Bronchial epithelial cell (primary cell): ENCODE results near the gene CNGA3. TPM values are rescaled to one million over a fixed set of nuclear protein-coding genes. Genes with fewer than 3 reads are reported as not detected.
"Not testable (repeated sequence)": the region's sequence is repeated elsewhere in the genome, so short reads cannot be mapped to it uniquely, and the experiment has no call there.

Source experiments
- DNase-seq: peaks from one replicate; pipeline ENCODE4 v3.0.0-alpha.2; 2010; ENCODE audit warnings: low read depth
- FAIRE-seq: peaks from 2 replicates; lab custom pipeline; 2011; peaks lifted over from hg19 to GRCh38; lab: Jason Lieb, UNC
- H3K27me3 ChIP-seq: 2 replicates; pipeline ENCODE4 v1.5.1; 2011; ENCODE audit warnings: low read length; ENCODE audit not compliant: control insufficient read depth, insufficient read depth
- H3K36me3 ChIP-seq: 2 replicates; pipeline ENCODE4 v1.5.1; 2011; ENCODE audit warnings: low read length; ENCODE audit not compliant: control insufficient read depth, insufficient read depth
- H3K4me3 ChIP-seq: 2 replicates; pipeline ENCODE4 v1.5.1; 2011; ENCODE audit warnings: mild to moderate bottlenecking, low read depth, low read length, control low read depth
- CTCF ChIP-seq: IDR thresholded peaks from 2 replicates; pipeline ENCODE4 v1.5.1; 2011; ENCODE audit warnings: mild to moderate bottlenecking, moderate library complexity, low read length, control low read depth, inconsistent platforms; ENCODE audit not compliant: insufficient read depth, severe bottlenecking
- total RNA-seq: library from RNA; depleted of rRNA; stranded (reverse); fragments of >200 nt; gene quantifications from 2 replicates; pipeline ENCODE4 v1.2.1, GENCODE V29; 2014

The CNGA3 gene
- total RNA-seq, 1 donor from 2014 or later = not detected

- Histone ChIP-seq H3K27me3 (no peaks in the 10 kb centered on the region), H3K4me3 (no peak overlapping the region), H3K36me3 (no peaks in the 10 kb centered on the region)
- DNase-seq (no peak), FAIRE-seq (no peak)
- TF ChIP-seq CTCF = no peak
Observed at GRCh38 chr2:98434492-98434891, 88.2 kb downstream of the CNGA3 start.

GRCh38 chr2:98435670-98436069 is 89.4 kb downstream of the CNGA3 start:
- peak; percentile 65 for DNase-seq
- FAIRE-seq, H3K36me3 ChIP-seq, H3K27me3 ChIP-seq, H3K4me3 ChIP-seq: not testable (repeated sequence)

GRCh38 chr2:98436734-98437133 is 90.5 kb downstream of the CNGA3 start:
- no peak for TF ChIP-seq CTCF
- FAIRE-seq (no peak), DNase-seq (no peak)
- H3K27me3 ChIP-seq = no peaks in the 10 kb centered on the region
- H3K36me3 ChIP-seq = no peaks in the 10 kb centered on the region
- no peak overlapping the region for H3K4me3 ChIP-seq

GRCh38 chr2:98438190-98439133 is 92.2 kb downstream of the CNGA3 start:
- no peak for TF ChIP-seq CTCF
- no peak overlapping the region for H3K4me3 ChIP-seq
- DNase-seq (no peak), FAIRE-seq (no peak)
- no peaks in the 10 kb centered on the region for H3K36me3 ChIP-seq
- H3K27me3 ChIP-seq = no peaks in the 10 kb centered on the region

- FAIRE-seq (no peak), DNase-seq (no peak)
Observed at GRCh38 chr2:98441706-98442450, 95.6 kb downstream of the CNGA3 start.

More at GRCh38 chr2:98441706-98442450, 95.6 kb downstream of the CNGA3 start:
- Histone ChIP-seq H3K4me3 (no peak overlapping the region), H3K27me3 (no peaks in the 10 kb centered on the region), H3K36me3 (no peaks in the 10 kb centered on the region)
- no peak for TF ChIP-seq CTCF
